Skeletal muscle tissue (tissue), 4 donors: ENCODE measurements around the gene C12orf42. TPM values are rescaled to one million over a fixed set of nuclear protein-coding genes. Genes with fewer than 3 reads are reported as not detected.
"Not testable (repeated sequence)": the region's sequence is repeated elsewhere in the genome, so short reads cannot be mapped to it uniquely, and the experiment has no call there.

Experiments
- H3K27ac ChIP-seq: one replicate; pipeline ENCODE4 v1.7.0; 2013; ENCODE audit warnings: mild to moderate bottlenecking, low read depth, low read length, inconsistent platforms
- H3K27me3 ChIP-seq, 3 donors: one replicate each; pipeline ENCODE4 v1.7.0; 2013; ENCODE audit warnings: low read length in 3 of 3; ENCODE audit not compliant: control insufficient read depth in 3 of 3, insufficient read depth in 3 of 3
- H3K36me3 ChIP-seq, 3 donors: one replicate each; pipeline ENCODE4 v1.7.0; 2013; ENCODE audit warnings: low read length in 3 of 3; ENCODE audit not compliant: control insufficient read depth in 3 of 3, insufficient read depth in 3 of 3
- H3K4me1 ChIP-seq, 3 donors: one replicate each; pipeline ENCODE4 v1.7.0; 2013; ENCODE audit warnings: low read length in 3 of 3, mild to moderate bottlenecking in 3 of 3; ENCODE audit not compliant: control insufficient read depth in 3 of 3, insufficient read depth in 3 of 3
- H3K4me3 ChIP-seq, 3 donors: one replicate each; pipeline ENCODE4 v1.7.0; 2013; ENCODE audit warnings: low read length in 3 of 3
- H3K9ac ChIP-seq, 3 donors: one replicate each; pipeline ENCODE4 v1.7.0; 2013; ENCODE audit warnings: low read length in 3 of 3, mild to moderate bottlenecking in 3 of 3, moderate library complexity in 2 of 3, low read depth in 1 of 3
- H3K9me3 ChIP-seq, 3 donors: one replicate each; pipeline ENCODE4 v1.7.0; 2013; ENCODE audit warnings: low read length in 3 of 3; ENCODE audit not compliant: control insufficient read depth in 3 of 3
- total RNA-seq: library from RNA; depleted of rRNA; stranded (reverse); fragments of >200 nt; gene quantifications from one replicate; pipeline ENCODE4 v1.2.3, GENCODE V29; 2014
- donor health status: Osteomylitis.

C12orf42 gene
- total RNA-seq, 1 donor from 2014 or later, result 1.0 TPM

DNA sequence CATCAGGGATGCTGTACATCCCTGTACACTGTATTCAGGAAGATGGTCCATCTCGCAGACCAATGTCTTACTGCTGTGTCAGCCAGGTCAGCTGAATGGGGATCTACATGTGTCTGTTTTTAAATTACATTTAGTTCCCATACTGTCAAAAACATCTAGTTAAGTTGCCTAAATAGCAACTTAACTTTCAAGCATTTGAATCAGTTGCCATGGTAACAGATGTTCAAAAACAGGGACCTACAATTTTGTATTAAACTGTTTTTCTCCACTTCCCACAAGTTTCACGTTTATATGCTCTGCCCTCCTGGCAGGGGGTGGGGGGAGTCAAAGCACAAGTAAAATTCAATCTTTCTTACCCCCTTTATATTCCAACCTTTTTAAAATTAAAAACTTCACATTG, 38.3 kb downstream of the C12orf42 start:
- Histone ChIP-seq H3K36me3 (no peaks in the 10 kb centered on the region), H3K4me3 (no peak overlapping the region), H3K4me1 (no peaks in the 10 kb centered on the region), H3K9ac (no peak overlapping the region), H3K27me3 (no peaks in the 10 kb centered on the region), H3K9me3 (no peaks in the 10 kb centered on the region), H3K27ac (no peak overlapping the region)

DNA sequence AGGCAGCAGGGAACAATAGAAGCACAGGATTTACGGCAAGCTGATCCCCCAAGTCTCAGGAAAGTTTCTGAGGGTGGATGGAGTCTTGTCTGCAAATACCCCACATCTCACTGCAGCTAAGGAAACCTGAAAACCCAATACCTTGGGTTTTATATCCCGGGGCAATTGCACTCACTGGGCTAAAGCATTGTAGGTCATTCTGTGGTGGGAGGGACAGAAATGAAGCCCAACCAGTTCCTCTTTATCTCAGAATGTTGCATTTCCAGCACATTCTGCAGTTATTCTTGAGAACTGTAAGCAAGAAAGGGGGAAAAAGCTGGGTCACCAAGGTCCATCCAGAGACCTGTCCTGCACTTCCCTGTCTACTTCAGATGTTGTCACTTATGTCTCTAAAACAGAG, 39.8 kb downstream of the C12orf42 start:
- no peak overlapping the region for H3K27ac ChIP-seq
- no peak overlapping the region for H3K9ac ChIP-seq
- H3K4me1 ChIP-seq, result no peaks in the 10 kb centered on the region
- no peaks in the 10 kb centered on the region for H3K27me3 ChIP-seq
- no peak overlapping the region for H3K4me3 ChIP-seq
- H3K9me3 ChIP-seq, result no peaks in the 10 kb centered on the region
- H3K36me3 ChIP-seq, result no peaks in the 10 kb centered on the region

DNA sequence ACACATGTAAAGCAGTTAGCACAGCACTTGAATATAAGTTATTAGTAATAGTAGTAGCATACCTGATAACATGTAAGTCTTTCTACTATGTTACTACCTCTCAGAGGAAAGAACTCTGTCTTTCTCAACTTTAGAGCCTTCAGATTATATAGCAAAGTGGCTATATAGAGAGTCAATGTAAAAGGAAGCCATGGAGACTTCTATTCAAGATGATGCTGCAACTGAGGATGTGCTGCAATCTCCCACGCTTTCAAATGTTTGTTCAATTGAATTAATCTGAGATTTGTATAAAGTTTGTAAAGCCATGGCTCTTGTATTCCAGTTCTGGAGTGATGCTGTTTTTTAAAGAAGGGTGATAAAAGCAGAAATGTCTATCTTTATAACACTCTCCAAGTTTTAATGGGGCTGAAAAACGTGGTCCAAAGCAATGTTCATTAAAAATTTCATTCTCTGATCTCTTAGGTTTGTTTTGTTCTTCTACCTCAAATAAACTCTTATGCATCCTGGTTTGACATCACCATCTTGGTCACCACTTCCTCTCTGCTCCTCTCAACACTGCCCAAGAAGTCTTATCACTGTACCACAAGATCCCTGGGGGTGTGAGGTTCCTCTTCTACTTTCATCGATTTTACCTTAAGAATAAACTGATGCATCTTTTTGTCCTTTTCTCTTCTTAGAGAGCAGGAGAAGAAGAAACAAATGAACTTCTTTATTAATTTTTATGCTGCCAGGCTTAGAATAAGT, 40.6 kb downstream of the C12orf42 start:
- H3K4me3 ChIP-seq, result no peak overlapping the region
- H3K36me3 ChIP-seq, result no peaks in the 10 kb centered on the region
- H3K9me3 ChIP-seq, result no peaks in the 10 kb centered on the region
- H3K27ac ChIP-seq, result no peak overlapping the region
- no peak overlapping the region for H3K9ac ChIP-seq
- H3K27me3 ChIP-seq, result no peaks in the 10 kb centered on the region
- H3K4me1 ChIP-seq, result no peaks in the 10 kb centered on the region

DNA sequence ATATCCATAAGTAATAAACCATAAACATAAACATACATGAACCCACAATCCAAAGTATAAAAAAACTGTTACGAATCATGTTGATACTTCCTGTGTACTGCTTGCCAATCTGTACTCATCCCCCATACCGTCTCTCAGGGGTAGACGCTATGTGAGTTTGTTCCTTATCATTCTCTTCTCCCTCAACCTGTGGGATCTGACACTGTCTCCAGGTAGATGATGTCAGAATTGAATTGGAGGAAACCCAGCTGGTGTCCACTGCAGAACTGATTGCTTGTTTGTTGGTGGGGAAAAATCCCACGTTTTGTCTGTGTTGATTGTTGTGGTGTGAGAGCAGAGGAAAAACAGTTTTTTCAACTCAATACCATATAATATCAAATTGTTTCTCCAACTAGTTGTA, 50.8 kb downstream of the C12orf42 start:
- Histone ChIP-seq H3K9me3 (no peaks in the 10 kb centered on the region), H3K27ac (no peak overlapping the region), H3K4me3 (no peak overlapping the region), H3K4me1 (no peaks in the 10 kb centered on the region), H3K27me3 (no peaks in the 10 kb centered on the region), H3K9ac (no peak overlapping the region), H3K36me3 (no peaks in the 10 kb centered on the region)

DNA sequence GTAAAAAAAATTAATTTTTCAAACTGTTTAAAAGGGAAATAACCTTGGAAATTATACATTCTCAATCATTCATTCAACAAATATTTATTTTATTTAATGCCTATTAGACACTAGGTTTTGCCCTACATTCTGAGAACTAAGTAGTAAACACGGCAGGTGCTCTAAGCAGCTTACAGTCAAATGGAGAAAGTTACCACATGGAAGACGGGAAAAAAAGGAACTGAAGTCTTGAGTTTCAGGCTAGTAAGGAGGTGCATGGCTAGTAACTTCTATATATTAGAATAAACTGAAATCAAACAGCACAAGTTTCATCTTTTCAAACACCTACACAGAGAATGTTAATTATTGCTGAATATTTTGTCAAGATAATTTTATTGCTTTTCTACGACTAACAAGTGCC, 52.9 kb downstream of the C12orf42 start:
- Histone ChIP-seq H3K27ac (no peak overlapping the region), H3K9me3 (no peaks in the 10 kb centered on the region), H3K27me3 (no peaks in the 10 kb centered on the region), H3K36me3 (no peaks in the 10 kb centered on the region), H3K4me1 (no peaks in the 10 kb centered on the region), H3K9ac (no peak overlapping the region), H3K4me3 (no peak overlapping the region)

DNA sequence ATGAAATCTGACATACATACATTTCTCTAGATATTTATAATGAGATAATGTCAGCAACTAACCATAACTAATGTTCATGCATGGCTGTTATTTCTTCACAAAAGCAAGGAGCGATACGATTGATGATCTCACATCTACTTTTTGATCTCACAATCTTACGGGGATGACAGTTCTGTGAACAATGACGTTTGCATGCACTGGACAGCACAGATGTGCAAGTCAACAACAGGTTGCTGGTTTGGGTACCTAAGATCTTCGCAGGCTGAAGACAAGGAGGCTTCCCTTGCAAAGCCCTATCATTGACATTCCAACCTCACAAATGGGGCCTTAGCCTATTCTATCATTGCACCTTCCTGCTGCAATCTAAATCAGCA, 53.6 kb downstream of the C12orf42 start:
- no peak overlapping the region for H3K27ac ChIP-seq
- H3K9ac ChIP-seq, result no peak overlapping the region
- no peak overlapping the region for H3K4me3 ChIP-seq
- H3K4me1 ChIP-seq, result no peaks in the 10 kb centered on the region
- no peaks in the 10 kb centered on the region for H3K36me3 ChIP-seq
- H3K9me3 ChIP-seq, result no peaks in the 10 kb centered on the region
- H3K27me3 ChIP-seq, result no peaks in the 10 kb centered on the region

DNA sequence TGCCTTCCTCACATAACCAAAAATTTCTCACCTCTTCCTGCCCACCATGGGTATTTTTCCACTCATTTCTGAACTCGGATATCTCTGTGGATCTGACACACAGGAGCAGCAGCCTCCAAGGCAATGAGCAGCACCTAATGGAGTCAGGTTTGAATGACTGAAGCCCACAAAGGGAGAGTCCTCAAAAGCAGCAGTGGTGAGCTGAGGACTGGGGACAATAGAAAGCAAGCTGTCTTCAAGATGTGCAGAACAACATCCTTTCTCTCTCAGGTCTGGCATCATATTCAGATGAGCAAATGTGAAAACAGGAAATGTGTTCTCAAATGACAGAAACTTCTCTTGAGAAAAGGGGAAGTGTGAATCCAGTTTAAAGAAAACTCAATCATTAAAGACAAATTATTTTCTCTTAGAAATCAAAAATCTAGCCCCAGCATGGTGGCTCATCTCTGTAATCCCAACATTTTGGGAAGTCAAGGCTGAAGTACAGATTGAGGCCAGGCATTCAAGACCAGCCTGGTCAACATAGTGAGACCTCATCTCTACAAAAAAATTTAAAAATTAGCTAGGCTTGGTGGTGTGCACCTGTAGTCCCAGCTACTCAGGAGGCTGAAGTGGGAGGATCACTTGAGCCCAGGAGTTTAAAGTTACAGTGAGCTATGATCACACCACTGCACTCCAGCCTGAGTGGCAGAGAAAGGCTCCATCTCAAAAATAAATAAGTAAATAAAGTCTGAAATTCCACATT, 54.2 kb downstream of the C12orf42 start:
- Histone ChIP-seq H3K36me3 (no peaks in the 10 kb centered on the region), H3K27me3 (no peaks in the 10 kb centered on the region), H3K9me3 (no peaks in the 10 kb centered on the region), H3K4me3 (no peak overlapping the region), H3K9ac (no peak overlapping the region), H3K27ac (no peak overlapping the region), H3K4me1 (no peaks in the 10 kb centered on the region)

DNA sequence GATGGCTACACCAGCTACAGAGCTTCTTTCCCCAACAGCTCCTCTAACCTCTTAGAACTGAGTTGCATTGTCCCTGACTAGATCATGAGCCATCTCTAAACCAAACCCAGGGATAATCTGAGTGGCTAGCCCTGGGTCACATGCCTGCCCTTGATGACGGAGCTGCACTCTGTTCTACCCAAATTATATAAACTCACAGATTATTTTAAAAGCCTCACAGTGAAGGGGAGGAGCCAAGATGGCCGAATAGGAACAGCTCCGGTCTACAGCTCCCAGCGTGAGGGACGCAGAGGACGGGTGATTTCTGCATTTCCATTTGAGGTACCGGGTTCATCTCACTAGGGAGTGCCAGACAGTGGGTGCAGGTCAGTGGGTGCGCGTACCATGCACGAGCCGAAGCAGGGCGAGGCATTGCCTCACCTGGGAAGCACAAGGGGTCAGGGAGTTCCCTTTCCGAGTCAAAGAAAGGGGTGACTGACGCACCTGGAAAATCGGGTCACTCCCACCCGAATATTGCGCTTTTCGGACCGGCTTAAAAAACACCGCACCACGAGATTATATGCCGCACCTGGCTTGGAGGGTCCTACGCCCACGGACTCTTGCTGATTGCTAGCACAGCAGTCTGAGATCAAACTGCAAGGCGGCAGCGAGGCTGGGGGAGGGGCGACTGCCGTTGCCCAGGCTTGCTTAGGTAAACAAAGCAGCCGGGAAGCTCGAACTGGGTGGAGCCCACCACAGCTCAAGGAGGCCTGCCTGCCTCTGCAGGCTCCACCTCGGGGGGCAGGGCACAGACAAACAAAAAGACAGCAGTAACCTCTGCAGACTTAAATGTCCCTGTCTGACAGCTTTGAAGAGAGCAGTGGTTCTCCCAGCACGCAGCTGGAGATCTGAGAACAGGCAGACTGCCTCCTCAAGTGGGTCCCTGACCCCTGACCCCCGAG, 61.3 kb downstream of the C12orf42 start:
- not testable (repeated sequence) for H3K9me3 ChIP-seq, H3K4me1 ChIP-seq

DNA sequence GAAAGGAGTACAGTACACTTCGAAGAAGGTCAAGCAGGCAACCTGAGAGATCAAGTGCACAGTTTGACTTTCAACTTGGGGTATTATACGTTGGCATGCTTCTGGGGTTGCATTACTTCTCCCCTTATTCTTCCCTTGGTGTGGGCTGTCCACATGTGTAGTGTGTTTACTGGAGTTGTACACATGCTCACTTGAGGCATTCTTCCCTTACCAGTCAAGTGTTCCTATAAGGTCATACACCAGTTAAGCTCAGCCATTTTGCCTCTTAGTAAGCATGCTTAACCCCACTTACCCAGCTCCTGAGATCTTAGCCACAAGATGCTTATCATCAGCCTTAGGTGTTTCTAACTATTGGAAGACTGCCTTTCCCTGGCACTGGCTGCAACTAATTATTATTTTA, 63.8 kb downstream of the C12orf42 start:
- Histone ChIP-seq H3K4me1 (no peaks in the 10 kb centered on the region), H3K27ac (no peak overlapping the region), H3K9ac (no peak overlapping the region), H3K4me3 (no peak overlapping the region), H3K27me3 (no peaks in the 10 kb centered on the region), H3K36me3 (no peaks in the 10 kb centered on the region), H3K9me3 (no peaks in the 10 kb centered on the region)

More for the DNA sequence above, 61.3 kb downstream of the C12orf42 start:
- not testable (repeated sequence) for H3K4me3 ChIP-seq, H3K9ac ChIP-seq, H3K27me3 ChIP-seq, H3K27ac ChIP-seq, H3K36me3 ChIP-seq

DNA sequence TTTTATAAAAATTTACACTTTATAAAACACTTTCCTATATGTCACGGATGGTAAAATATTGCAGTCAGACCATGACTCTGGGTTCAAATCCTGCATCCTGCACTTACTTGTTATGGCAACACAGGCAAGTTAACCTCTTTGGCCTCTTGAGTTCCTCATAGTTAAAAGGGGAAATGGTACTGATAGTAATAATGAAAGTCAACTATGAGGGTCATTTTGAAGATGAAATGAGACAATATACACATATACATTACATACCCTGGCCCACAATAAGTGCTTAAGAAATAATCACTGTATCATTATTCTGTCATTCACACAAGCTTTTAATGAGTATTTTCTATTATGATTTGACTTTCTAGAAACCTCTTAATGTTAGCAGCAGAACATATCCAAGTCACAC, 64.4 kb downstream of the C12orf42 start:
- H3K9me3 ChIP-seq, result no peaks in the 10 kb centered on the region
- no peak overlapping the region for H3K4me3 ChIP-seq
- no peaks in the 10 kb centered on the region for H3K36me3 ChIP-seq
- no peak overlapping the region for H3K27ac ChIP-seq
- H3K4me1 ChIP-seq, result no peaks in the 10 kb centered on the region
- H3K27me3 ChIP-seq, result no peaks in the 10 kb centered on the region
- H3K9ac ChIP-seq, result no peak overlapping the region
